Common myeloid progenitor, CD34-positive (primary cell): ENCODE results near the gene PPM1F.
"Not testable (repeated sequence)": the region's sequence is repeated elsewhere in the genome, so short reads cannot be mapped to it uniquely, and the experiment has no call there.

Experiments used
- CTCF ChIA-PET: fragments of 350-600 bp; sonication (Branson Sonifier 250); formaldehyde crosslinking; loops from one replicate; lab custom pipeline; 2021; ENCODE audit warnings: antibody characterized with exemption; lab: Charles Lee
- POLR2A ChIA-PET: fragments of 350-600 bp; sonication (Branson Sonifier 250); formaldehyde crosslinking; loops from one replicate; lab custom pipeline; 2021; ENCODE audit warnings: antibody characterized with exemption; lab: Charles Lee
- DNase-seq, 3 donors: peaks; one replicate each; pipeline versions ENCODE4 v3.0.0 to v3.0.0-alpha.2; 2013
- H3K27ac ChIP-seq, 2 experiments: 1 replicate in 1 of 2; 2 replicates in 1 of 2; pipeline ENCODE4 v1.7.0; 2013; ENCODE audit warnings: inconsistent platforms in 2 of 2, low read length in 2 of 2, mild to moderate bottlenecking in 2 of 2, low read depth in 1 of 2, moderate library complexity in 1 of 2; ENCODE audit not compliant: severe bottlenecking in 2 of 2, insufficient read depth in 1 of 2, poor library complexity in 1 of 2
- H3K27me3 ChIP-seq, 5 experiments: replicated peaks in 2 of 5; 1 replicate in 3 of 5; 2 replicates in 2 of 5; pipeline versions ENCODE4 v1.6.1 to v1.7.0; 2013; ENCODE audit warnings: low read length in 4 of 5, mild to moderate bottlenecking in 2 of 5, moderate library complexity in 2 of 5, inconsistent platforms in 1 of 5; ENCODE audit not compliant: insufficient read depth in 5 of 5, control insufficient read depth in 4 of 5
- H3K36me3 ChIP-seq, 4 experiments: 1 replicate in 2 of 4; 2 replicates in 2 of 4; pipeline versions ENCODE4 v1.6.1 to v1.7.0; 2013; ENCODE audit warnings: low read length in 3 of 4, control low read depth in 1 of 4, mild to moderate bottlenecking in 1 of 4; ENCODE audit not compliant: control insufficient read depth in 4 of 4, insufficient read depth in 4 of 4
- H3K4me1 ChIP-seq, 4 experiments: 1 replicate in 3 of 4; 2 replicates in 1 of 4; pipeline versions ENCODE4 v1.6.1 to v1.7.1; 2013; ENCODE audit warnings: low read length in 3 of 4, mild to moderate bottlenecking in 3 of 4, control low read depth in 1 of 4, inconsistent platforms in 1 of 4, moderate library complexity in 1 of 4; ENCODE audit not compliant: control insufficient read depth in 4 of 4, insufficient read depth in 4 of 4; ENCODE audit errors: control extremely low read depth in 1 of 4
- H3K4me3 ChIP-seq, 7 experiments: 1 replicate in 4 of 7; 2 replicates in 3 of 7; pipeline versions ENCODE4 v1.5.1 to v1.7.0; 2013; ENCODE audit warnings: mild to moderate bottlenecking in 7 of 7, low read length in 6 of 7, moderate library complexity in 6 of 7, inconsistent platforms in 2 of 7, low read depth in 2 of 7, control low read depth in 1 of 7; ENCODE audit not compliant: insufficient read depth in 4 of 7, control insufficient read depth in 1 of 7; ENCODE audit errors: extremely low read depth in 1 of 7
- H3K9me3 ChIP-seq, 5 experiments: 1 replicate in 4 of 5; 2 replicates in 1 of 5; pipeline versions ENCODE4 v1.6.1 to v1.7.1; 2013; ENCODE audit warnings: low read length in 4 of 5, mild to moderate bottlenecking in 2 of 5, inconsistent platforms in 1 of 5, low read depth in 1 of 5, moderate library complexity in 1 of 5; ENCODE audit not compliant: control insufficient read depth in 4 of 5, insufficient read depth in 2 of 5; ENCODE audit errors: control extremely low read depth in 1 of 5
- WGBS: methylation state at CpG from one replicate; pipeline ENCODE4 v1.1.5; 2013; ENCODE audit not compliant: insufficient coverage; 5-methylcytosine and 5-hydroxymethylcytosine counted together

The PPM1F gene

GRCh38 chr22:21940521-21940920 is 12.1 kb downstream of the PPM1F start:
- H3K27ac ChIP-seq: peak overlapping the region; percentile 51 to 84
- ChIA-PET POLR2A (no interaction called here), CTCF (interaction anchor here (1.2 to 8.3 kb wide), 4 partner anchors 9 to 150 kb away, joined by 3 to 182 read pairs (median 4); partner anchors contain the start of gene PPM1F)
- DNase-seq: peak in 2 of 3 donors; percentile 37 to 51
- H3K4me3 ChIP-seq: peak overlapping the region in 2 of 7 experiments; percentile 26 to 39
- no peaks in the 10 kb centered on the region for H3K27me3 ChIP-seq
- 14% methylated on average over 3 of the region's 3 CpGs for WGBS
- peaks cover 17 to 99% (median 99%) of the 10 kb centered on the region in 4 experiments for H3K4me1 ChIP-seq
- H3K9me3 ChIP-seq: no peaks in the 10 kb centered on the region
- H3K36me3 ChIP-seq: peaks cover 2 to 68% (median 28%) of the 10 kb centered on the region in 4 experiments

DNA sequence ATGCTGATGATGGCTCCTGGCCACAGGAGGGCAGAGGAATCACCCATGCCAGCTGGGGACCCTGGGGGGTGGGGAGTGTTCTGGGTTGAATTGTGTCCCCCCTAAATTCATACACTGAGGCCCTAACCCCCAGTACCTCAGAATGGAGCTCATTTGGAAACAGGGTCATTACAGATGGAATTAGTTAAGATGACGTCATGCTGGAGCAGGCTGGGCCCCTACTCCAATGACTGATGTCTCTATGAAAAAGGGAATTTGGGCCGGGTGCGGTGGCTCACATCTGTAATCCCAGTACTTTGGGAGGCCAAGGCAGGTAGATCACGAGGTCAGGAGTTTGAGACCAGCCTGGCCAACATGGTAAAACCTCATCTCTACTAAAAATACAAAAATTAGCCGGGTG is 12.7 kb downstream of the PPM1F start:
- Histone ChIP-seq H3K27ac (peak overlapping the region; percentile 51 to 84), H3K4me3 (peak overlapping the region in 3 of 7 experiments; percentile 45 to 66 (median 46)), H3K36me3 (peaks cover 0 to 67% (median 26%) of the 10 kb centered on the region in 4 experiments), H3K4me1 (peaks cover 18 to 99% (median 97%) of the 10 kb centered on the region in 4 experiments)
- H3K9me3 ChIP-seq, H3K27me3 ChIP-seq, POLR2A ChIA-PET, DNase-seq: not testable (repeated sequence)
- CTCF ChIA-PET: interaction anchor here (1.3 to 8.3 kb wide), 3 partner anchors 10 to 149 kb away, joined by 3 to 182 read pairs (median 5); partner anchors contain the start of gene PPM1F
- 63% methylated on average over 3 of the region's 5 CpGs for WGBS

DNA sequence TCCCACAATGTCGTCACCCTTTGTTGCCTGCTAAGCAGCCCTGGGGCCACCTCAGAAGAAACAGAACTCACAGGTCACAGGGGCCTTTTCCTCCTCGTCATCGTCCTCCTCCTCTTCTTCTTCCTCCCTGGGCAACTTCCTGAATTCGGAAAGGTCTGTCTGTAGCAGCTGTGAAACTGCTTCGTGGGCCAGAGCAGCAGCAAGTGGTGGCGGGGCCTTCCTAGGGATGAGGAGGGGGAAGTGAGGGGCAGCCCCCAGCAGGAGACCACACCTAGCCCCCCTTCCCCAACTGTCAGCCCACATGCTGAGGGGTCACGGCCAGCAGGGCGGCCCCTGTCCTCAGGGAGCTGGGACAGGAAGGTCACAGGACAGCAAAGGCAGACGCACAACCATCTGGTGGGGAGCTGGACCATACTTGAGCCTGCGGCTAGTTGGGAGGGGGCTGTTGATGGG is 13.2 kb downstream of the PPM1F start:
- peak in 2 of 3 donors; percentile 55 to 65 for DNase-seq
- no peaks in the 10 kb centered on the region for H3K9me3 ChIP-seq
- peaks cover 0 to 65% (median 24%) of the 10 kb centered on the region in 4 experiments for H3K36me3 ChIP-seq
- H3K27ac ChIP-seq: peak overlapping the region; percentile 49 to 84
- ChIA-PET POLR2A (interaction anchor here (0.5 kb wide), 1 partner anchor 1511 kb away, joined by 3 read pairs; no protein-coding TSS in a partner anchor), CTCF (interaction anchor here (1.3 to 8.3 kb wide), 4 partner anchors 10 to 168 kb away, joined by 3 to 182 read pairs (median 6); partner anchors contain the start of gene PPM1F)
- 38% methylated on average over 4 of the region's 10 CpGs for WGBS
- no peaks in the 10 kb centered on the region for H3K27me3 ChIP-seq
- peak overlapping the region in 3 of 7 experiments; percentile 45 to 66 (median 46) for H3K4me3 ChIP-seq
- peaks cover 16 to 95% (median 92%) of the 10 kb centered on the region in 4 experiments for H3K4me1 ChIP-seq

DNA sequence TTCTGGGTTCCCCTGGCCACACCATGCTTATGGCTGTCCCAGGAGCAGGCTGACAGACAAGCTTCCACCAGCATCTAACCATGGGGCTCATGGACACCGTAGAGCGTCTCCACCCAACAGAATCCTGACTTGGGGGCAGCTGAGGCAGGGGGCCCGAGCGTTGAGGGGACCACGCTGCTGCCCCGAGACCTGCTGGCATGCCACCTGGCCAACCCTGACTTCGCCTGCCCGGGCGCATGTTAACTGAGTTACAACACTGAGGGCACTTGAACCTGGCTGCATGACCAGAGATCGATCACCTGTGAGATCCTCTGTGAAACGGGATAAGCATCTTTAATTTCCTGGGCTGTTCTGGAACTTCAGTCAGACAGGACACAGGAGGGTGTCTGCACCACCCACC is 13.7 kb downstream of the PPM1F start:
- Histone ChIP-seq H3K4me3 (peak overlapping the region in 4 of 7 experiments; percentile 33 to 66 (median 51)), H3K36me3 (peaks cover 0 to 64% (median 27%) of the 10 kb centered on the region in 4 experiments), H3K4me1 (peaks cover 16 to 89% (median 86%) of the 10 kb centered on the region in 4 experiments), H3K9me3 (no peaks in the 10 kb centered on the region), H3K27me3 (no peaks in the 10 kb centered on the region), H3K27ac (peak overlapping the region; percentile 49 to 84)
- WGBS: 91% methylated on average over 10 of the region's 11 CpGs
- ChIA-PET POLR2A (interaction anchor here (0.5 to 1.9 kb wide), 2 partner anchors 14 to 1510 kb away, joined by 3 to 18 read pairs; partner anchors contain the start of gene PPM1F), CTCF (interaction anchor here (0.5 to 8.3 kb wide), 9 partner anchors 11 to 279 kb away, joined by 3 to 182 read pairs (median 4); partner anchors contain the start of gene PPM1F)
- DNase-seq: no peak

GRCh38 chr22:21938071-21938822 is 14.4 kb downstream of the PPM1F start:
- H3K36me3 ChIP-seq: peaks cover 2 to 64% (median 30%) of the 10 kb centered on the region in 4 experiments
- peak overlapping the region in 6 of 7 experiments; percentile 16 to 66 (median 39) for H3K4me3 ChIP-seq
- DNase-seq: peak; percentile 90 to 96 (median 96)
- ChIA-PET CTCF (interaction anchor here (0.5 to 8.3 kb wide), 18 partner anchors 11 to 279 kb away, joined by 3 to 182 read pairs (median 4); partner anchors contain the start of gene PPM1F), POLR2A (interaction anchor here (0.6 to 1.9 kb wide), 2 partner anchors 12 to 14 kb away, joined by 4 to 18 read pairs; partner anchors contain the start of gene PPM1F)
- H3K4me1 ChIP-seq: peaks cover 16 to 83% (median 80%) of the 10 kb centered on the region in 4 experiments
- H3K27ac ChIP-seq: peak overlapping the region in 1 of 2 experiments; percentile 84
- 1% methylated on average over 23 of the region's 42 CpGs for WGBS
- no peaks in the 10 kb centered on the region for H3K9me3 ChIP-seq
- H3K27me3 ChIP-seq: no peaks in the 10 kb centered on the region

DNA sequence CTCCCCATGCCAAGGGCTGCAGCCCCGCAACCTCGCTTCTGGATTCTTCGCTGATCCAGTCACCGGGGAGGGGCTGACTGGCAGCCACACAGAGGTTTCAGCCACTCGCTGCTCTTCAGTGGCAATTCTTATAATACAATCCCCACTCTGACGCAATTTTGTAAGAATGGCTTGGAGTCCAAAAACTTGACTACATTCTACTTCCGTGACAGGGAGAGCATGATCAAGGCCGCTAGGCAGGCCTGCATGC is 14.9 kb downstream of the PPM1F start:
- ChIA-PET POLR2A (interaction anchor here (0.6 to 1.9 kb wide), 2 partner anchors 12 to 15 kb away, joined by 4 to 18 read pairs; partner anchors contain the start of gene PPM1F), CTCF (interaction anchor here (0.9 to 8.3 kb wide), 14 partner anchors 12 to 223 kb away, joined by 3 to 182 read pairs (median 5); partner anchors contain the start of gene PPM1F)
- Histone ChIP-seq H3K36me3 (peaks cover 6 to 67% (median 35%) of the 10 kb centered on the region in 4 experiments), H3K27me3 (no peaks in the 10 kb centered on the region), H3K27ac (peak overlapping the region; percentile 15 to 84), H3K4me3 (peak overlapping the region in 2 of 7 experiments; percentile 6 to 45), H3K4me1 (peaks cover 13 to 78% (median 75%) of the 10 kb centered on the region in 4 experiments), H3K9me3 (no peaks in the 10 kb centered on the region)
- WGBS: 56% methylated on average over 8 of the region's 8 CpGs
- no peak for DNase-seq
